Esophagus squamous epithelium (tissue), 4 donors: ENCODE measurements around the gene CDK8.

Experiments used
- CTCF ChIP-seq, 6 experiments: fragments of 450-650 bp in 4 of 6; fragments of 200-600 bp in 2 of 6; sonication (generic) in 2 of 6; IDR thresholded peaks; one replicate each; pipeline ENCODE4 v1.5.1; 2016 to 2019; ENCODE audit warnings: antibody characterized with exemption in 6 of 6, mild to moderate bottlenecking in 4 of 6, moderate library complexity in 4 of 6
- POLR2A ChIP-seq, 4 donors: fragments of 450-650 bp; IDR thresholded peaks; one replicate each; pipeline ENCODE4 v1.6.1; 2017; ENCODE audit warnings: antibody characterized with exemption in 4 of 4, mild to moderate bottlenecking in 4 of 4, moderate library complexity in 3 of 4

GRCh38 chr13:26324867-26325266, 70.9 kb downstream of the CDK8 start:
- no peak for TF ChIP-seq CTCF (IDR thresholded peaks at IDR 0.05)
- no peak for TF ChIP-seq POLR2A (IDR thresholded peaks at IDR 0.05)
